ENCODE data around the gene SCRN3.

DNA sequence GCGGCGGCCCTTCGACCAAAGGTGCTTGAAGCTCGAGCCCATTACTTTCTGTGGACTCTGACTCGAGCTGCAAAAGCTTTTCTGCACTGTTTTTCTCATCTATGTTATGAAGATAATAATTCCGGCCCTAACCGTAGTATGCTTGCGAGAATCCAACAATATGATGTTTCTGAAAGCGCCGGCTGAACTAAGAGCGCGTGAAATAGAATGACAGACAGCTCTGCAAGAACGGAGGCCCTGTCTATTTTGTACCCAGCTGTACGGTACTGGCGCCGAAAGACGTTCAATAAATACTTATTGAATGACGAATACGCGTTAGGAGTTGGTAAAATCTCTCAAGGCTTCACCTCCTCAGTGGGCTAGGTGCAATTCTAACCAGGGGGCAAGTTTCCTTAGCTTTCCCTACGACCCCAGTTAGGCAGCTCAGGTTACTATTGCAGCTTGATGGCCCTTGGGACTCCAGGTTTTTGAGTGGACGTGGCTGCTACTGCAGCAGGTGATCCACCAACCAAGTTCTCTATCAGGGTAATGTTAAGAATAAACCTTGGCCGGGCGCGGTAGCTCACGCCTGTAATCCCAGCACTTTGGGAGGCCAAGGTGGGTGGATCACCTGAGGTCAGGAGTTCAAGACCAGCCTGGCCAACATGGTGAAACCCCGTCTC lies 570 bp downstream of the SCRN3 start:
- TF ChIP-seq ZNF274 (IDR thresholded peaks at IDR 0.05; ENCODE audit: low read depth, low read length) (no peak), YY1 (IDR thresholded peaks at IDR 0.05; ENCODE audit: insufficient read depth, insufficient read length) (no peak)

Data from NT2/D1 (cell line).